ENCODE results near the gene MICA.

- TF ChIP-seq, protein P1, sequence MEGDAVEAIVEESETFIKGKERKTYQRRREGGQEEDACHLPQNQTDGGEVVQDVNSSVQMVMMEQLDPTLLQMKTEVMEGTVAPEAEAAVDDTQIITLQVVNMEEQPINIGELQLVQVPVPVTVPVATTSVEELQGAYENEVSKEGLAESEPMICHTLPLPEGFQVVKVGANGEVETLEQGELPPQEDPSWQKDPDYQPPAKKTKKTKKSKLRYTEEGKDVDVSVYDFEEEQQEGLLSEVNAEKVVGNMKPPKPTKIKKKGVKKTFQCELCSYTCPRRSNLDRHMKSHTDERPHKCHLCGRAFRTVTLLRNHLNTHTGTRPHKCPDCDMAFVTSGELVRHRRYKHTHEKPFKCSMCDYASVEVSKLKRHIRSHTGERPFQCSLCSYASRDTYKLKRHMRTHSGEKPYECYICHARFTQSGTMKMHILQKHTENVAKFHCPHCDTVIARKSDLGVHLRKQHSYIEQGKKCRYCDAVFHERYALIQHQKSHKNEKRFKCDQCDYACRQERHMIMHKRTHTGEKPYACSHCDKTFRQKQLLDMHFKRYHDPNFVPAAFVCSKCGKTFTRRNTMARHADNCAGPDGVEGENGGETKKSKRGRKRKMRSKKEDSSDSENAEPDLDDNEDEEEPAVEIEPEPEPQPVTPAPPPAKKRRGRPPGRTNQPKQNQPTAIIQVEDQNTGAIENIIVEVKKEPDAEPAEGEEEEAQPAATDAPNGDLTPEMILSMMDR (IDR thresholded peaks at IDR 0.05; ENCODE audit: low read depth, low read length, missing input control), result no peak
- TF ChIP-seq JUND (IDR thresholded peaks at IDR 0.05) (no peak), RAD21 (IDR thresholded peaks at IDR 0.05) (no peak), EGR1 (IDR thresholded peaks at IDR 0.05; ENCODE audit: low read depth in 2 of 2) (no peak), YY1 (IDR thresholded peaks at IDR 0.05) (no peak), TAF1 (conservative IDR thresholded peaks at IDR 0.05) (no peak), GABPA (IDR thresholded peaks at IDR 0.05 in 1 of 2, conservative IDR thresholded peaks at IDR 0.05 in 1 of 2) (no peak)
- TF ChIP-seq, protein P2, sequence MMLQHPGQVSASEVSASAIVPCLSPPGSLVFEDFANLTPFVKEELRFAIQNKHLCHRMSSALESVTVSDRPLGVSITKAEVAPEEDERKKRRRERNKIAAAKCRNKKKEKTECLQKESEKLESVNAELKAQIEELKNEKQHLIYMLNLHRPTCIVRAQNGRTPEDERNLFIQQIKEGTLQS (IDR thresholded peaks at IDR 0.05), result no peak
- TF ChIP-seq, protein P3, sequence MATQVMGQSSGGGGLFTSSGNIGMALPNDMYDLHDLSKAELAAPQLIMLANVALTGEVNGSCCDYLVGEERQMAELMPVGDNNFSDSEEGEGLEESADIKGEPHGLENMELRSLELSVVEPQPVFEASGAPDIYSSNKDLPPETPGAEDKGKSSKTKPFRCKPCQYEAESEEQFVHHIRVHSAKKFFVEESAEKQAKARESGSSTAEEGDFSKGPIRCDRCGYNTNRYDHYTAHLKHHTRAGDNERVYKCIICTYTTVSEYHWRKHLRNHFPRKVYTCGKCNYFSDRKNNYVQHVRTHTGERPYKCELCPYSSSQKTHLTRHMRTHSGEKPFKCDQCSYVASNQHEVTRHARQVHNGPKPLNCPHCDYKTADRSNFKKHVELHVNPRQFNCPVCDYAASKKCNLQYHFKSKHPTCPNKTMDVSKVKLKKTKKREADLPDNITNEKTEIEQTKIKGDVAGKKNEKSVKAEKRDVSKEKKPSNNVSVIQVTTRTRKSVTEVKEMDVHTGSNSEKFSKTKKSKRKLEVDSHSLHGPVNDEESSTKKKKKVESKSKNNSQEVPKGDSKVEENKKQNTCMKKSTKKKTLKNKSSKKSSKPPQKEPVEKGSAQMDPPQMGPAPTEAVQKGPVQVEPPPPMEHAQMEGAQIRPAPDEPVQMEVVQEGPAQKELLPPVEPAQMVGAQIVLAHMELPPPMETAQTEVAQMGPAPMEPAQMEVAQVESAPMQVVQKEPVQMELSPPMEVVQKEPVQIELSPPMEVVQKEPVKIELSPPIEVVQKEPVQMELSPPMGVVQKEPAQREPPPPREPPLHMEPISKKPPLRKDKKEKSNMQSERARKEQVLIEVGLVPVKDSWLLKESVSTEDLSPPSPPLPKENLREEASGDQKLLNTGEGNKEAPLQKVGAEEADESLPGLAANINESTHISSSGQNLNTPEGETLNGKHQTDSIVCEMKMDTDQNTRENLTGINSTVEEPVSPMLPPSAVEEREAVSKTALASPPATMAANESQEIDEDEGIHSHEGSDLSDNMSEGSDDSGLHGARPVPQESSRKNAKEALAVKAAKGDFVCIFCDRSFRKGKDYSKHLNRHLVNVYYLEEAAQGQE (IDR thresholded peaks at IDR 0.05), result no peak
Observed at GRCh38 chr6:31386099-31386498, 17.3 kb upstream of the MICA start.

Data from liver (tissue), 3 donors.